ENCODE measurements around the gene UQCRH.

UQCRH gene

DNA sequence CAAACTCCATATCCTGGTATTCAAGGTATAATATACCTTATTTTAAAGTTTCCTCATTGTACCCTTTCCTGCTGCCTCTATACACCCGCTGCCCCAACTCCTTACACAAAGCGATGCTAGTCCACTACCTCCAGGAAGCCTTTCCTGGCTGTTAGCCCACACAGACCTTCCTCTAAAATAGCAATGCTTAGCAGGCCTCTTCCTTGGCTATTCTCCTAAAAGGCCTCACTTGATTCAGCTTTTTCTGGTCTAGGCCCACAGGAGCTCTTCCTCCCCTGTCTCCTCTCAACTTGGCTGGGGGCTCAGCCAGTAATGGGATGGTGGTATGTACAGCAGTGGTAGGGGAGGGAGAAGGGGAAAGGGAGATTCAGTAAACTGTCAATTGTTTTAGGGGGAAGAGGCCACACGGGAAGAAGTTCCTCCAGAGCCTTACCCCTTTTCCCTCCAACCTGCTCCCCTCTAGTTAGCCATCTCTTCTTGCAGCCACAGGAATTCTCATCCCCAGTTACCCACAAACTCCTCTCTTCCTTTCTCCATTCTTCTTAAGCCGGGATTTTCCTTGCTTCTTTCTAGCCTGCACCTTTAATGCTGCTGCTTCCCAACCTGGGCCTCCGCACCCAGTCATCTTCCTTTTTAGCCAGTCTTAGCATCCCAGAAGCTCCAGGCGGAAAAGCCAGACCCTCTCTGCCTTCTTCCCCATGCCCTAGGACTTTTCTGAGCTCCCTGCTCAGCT lies 2.7 kb upstream of the UQCRH start:
- peak overlapping the region; percentile 89 for H3K4me3 ChIP-seq (ENCODE audit: low read depth, low read length)
- peaks cover 20% of the 10 kb centered on the region for H3K36me3 ChIP-seq (ENCODE audit: insufficient read depth, low read length)
- peaks cover 17% of the 10 kb centered on the region for H3K4me1 ChIP-seq (ENCODE audit: control insufficient read depth, insufficient read depth, low read length, unreplicated experiment)
- H3K79me2 ChIP-seq (ENCODE audit: control insufficient read depth, insufficient read depth, low read length, unreplicated experiment), result peaks cover 83% of the 10 kb centered on the region
- no peaks in the 10 kb centered on the region for H3K27me3 ChIP-seq (ENCODE audit: insufficient read depth, low read length)
- H3K27ac ChIP-seq (ENCODE audit: low read depth, low read length), result peak overlapping the region; percentile 86
- H2AFZ ChIP-seq (ENCODE audit: low read length, unreplicated experiment), result no peak overlapping the region

GRCh38 chr1:46301406-46301807 lies 2.1 kb upstream of the UQCRH start:
- Histone ChIP-seq H3K27ac (ENCODE audit: low read depth, low read length) (peak overlapping the region; percentile 86), H3K4me3 (ENCODE audit: low read depth, low read length) (peak overlapping the region; percentile 89), H3K79me2 (ENCODE audit: control insufficient read depth, insufficient read depth, low read length, unreplicated experiment) (peaks cover 88% of the 10 kb centered on the region), H2AFZ (ENCODE audit: low read length, unreplicated experiment) (peak overlapping the region; percentile 50), H3K36me3 (ENCODE audit: insufficient read depth, low read length) (peaks cover 17% of the 10 kb centered on the region), H3K27me3 (ENCODE audit: insufficient read depth, low read length) (no peaks in the 10 kb centered on the region), H3K4me1 (ENCODE audit: control insufficient read depth, insufficient read depth, low read length, unreplicated experiment) (peaks cover 21% of the 10 kb centered on the region)

DNA sequence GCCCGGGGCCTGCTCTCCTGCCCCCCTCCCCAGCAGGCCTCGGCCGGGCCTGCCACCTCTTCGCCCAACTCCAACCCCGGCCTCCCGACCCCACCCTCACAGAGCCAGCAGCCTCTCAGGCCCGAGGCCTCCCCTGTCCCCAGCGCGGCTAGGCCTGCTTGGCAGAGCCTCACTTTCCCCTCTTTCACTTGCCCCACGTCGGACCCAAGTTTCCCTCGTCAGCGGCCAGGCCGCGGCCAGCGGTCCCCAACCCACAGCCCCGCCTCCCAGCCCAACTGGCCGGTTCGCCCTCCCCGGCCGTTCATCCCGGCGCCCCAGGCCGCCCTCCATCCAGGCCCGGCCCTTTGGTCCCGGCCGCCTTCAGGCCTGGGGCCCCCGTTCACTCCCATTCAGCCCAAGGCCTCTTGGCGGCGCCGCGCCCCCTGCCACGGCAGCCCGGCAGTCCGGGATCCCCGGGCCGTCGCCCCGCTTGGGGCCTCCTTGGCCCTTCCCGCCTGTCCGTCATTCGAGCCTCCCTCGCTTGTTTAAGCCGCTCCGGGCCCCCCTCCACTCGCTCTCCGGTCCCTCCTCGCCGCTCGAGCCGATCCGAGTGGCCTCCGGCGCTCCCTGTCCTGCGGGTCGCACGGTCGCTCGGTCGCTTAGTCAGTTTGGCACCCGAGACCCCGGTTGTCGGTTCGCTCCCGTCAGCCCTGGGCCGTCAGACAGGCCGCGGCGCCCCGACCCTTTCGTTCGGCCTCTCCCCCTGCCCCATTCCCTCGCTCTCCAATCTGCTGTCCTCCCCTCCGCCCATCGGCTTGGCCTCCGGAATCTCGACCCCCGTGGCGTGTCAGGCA lies 1.5 kb upstream of the UQCRH start:
- no peaks in the 10 kb centered on the region for H3K27me3 ChIP-seq (ENCODE audit: insufficient read depth, low read length)
- peaks cover 11% of the 10 kb centered on the region for H3K36me3 ChIP-seq (ENCODE audit: insufficient read depth, low read length)
- peaks cover 93% of the 10 kb centered on the region for H3K79me2 ChIP-seq (ENCODE audit: control insufficient read depth, insufficient read depth, low read length, unreplicated experiment)
- peak overlapping the region; percentile 75 for H2AFZ ChIP-seq (ENCODE audit: low read length, unreplicated experiment)
- H3K4me1 ChIP-seq (ENCODE audit: control insufficient read depth, insufficient read depth, low read length, unreplicated experiment), result peaks cover 21% of the 10 kb centered on the region
- peak overlapping the region; percentile 86 for H3K27ac ChIP-seq (ENCODE audit: low read depth, low read length)
- H3K4me3 ChIP-seq (ENCODE audit: low read depth, low read length), result peak overlapping the region; percentile 89

- Histone ChIP-seq H3K4me1 (ENCODE audit: control insufficient read depth, insufficient read depth, low read length, unreplicated experiment) (peaks cover 25% of the 10 kb centered on the region), H2AFZ (ENCODE audit: low read length, unreplicated experiment) (peak overlapping the region; percentile 75), H3K79me2 (ENCODE audit: control insufficient read depth, insufficient read depth, low read length, unreplicated experiment) (peaks cover 93% of the 10 kb centered on the region), H3K27me3 (ENCODE audit: insufficient read depth, low read length) (no peaks in the 10 kb centered on the region), H3K4me3 (ENCODE audit: low read depth, low read length) (peak overlapping the region; percentile 89), H3K27ac (ENCODE audit: low read depth, low read length) (peak overlapping the region; percentile 86), H3K36me3 (ENCODE audit: insufficient read depth, low read length) (peaks cover 4% of the 10 kb centered on the region; the same call in 1 of the 2 replicates)
These were observed 859 bp upstream of the UQCRH start for GRCh38 chr1:46302641-46303037.

DNA sequence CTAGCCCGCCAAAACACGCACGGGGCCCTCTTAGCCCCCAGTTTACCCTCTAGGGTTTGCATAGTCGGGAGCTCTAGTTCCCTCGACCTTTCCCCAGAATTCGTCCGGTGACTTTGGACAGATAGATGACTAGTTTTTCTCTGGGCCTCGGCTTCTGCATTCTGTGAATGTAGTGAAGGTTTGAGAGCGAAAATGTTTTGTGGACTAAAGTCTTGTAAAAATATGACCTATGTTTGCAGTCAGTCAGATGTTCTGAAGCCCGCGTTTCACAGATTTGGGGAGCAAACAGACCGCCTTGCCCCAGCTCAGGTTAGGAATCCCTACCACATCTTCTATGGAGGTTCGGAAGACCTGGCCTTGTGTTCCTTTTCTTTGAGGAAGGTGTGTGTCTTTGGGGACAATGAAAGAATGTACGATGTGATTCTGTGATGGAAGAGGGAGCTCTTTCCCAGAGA lies 401 bp downstream of the UQCRH start:
- Histone ChIP-seq H2AFZ (ENCODE audit: low read length, unreplicated experiment) (peak overlapping the region; percentile 46), H3K4me1 (ENCODE audit: control insufficient read depth, insufficient read depth, low read length, unreplicated experiment) (peaks cover 20% of the 10 kb centered on the region), H3K27me3 (ENCODE audit: insufficient read depth, low read length) (no peaks in the 10 kb centered on the region), H3K4me3 (ENCODE audit: low read depth, low read length) (peak overlapping the region; percentile 89), H3K79me2 (ENCODE audit: control insufficient read depth, insufficient read depth, low read length, unreplicated experiment) (peaks cover 93% of the 10 kb centered on the region), H3K36me3 (ENCODE audit: insufficient read depth, low read length) (no peaks in the 10 kb centered on the region), H3K27ac (ENCODE audit: low read depth, low read length) (peak overlapping the region; percentile 86)

- no peak overlapping the region for H2AFZ ChIP-seq (ENCODE audit: low read length, unreplicated experiment)
- peaks cover 7% of the 10 kb centered on the region for H3K36me3 ChIP-seq (ENCODE audit: insufficient read depth, low read length)
- H3K4me3 ChIP-seq (ENCODE audit: low read depth, low read length), result no peak overlapping the region
- peaks cover 83% of the 10 kb centered on the region for H3K79me2 ChIP-seq (ENCODE audit: control insufficient read depth, insufficient read depth, low read length, unreplicated experiment)
- H3K27me3 ChIP-seq (ENCODE audit: insufficient read depth, low read length), result no peaks in the 10 kb centered on the region
- peaks cover 9% of the 10 kb centered on the region for H3K4me1 ChIP-seq (ENCODE audit: control insufficient read depth, insufficient read depth, low read length, unreplicated experiment)
- no peak overlapping the region for H3K27ac ChIP-seq (ENCODE audit: low read depth, low read length)
These were observed 2.6 kb downstream of the UQCRH start for GRCh38 chr1:46306159-46306530.

DNA sequence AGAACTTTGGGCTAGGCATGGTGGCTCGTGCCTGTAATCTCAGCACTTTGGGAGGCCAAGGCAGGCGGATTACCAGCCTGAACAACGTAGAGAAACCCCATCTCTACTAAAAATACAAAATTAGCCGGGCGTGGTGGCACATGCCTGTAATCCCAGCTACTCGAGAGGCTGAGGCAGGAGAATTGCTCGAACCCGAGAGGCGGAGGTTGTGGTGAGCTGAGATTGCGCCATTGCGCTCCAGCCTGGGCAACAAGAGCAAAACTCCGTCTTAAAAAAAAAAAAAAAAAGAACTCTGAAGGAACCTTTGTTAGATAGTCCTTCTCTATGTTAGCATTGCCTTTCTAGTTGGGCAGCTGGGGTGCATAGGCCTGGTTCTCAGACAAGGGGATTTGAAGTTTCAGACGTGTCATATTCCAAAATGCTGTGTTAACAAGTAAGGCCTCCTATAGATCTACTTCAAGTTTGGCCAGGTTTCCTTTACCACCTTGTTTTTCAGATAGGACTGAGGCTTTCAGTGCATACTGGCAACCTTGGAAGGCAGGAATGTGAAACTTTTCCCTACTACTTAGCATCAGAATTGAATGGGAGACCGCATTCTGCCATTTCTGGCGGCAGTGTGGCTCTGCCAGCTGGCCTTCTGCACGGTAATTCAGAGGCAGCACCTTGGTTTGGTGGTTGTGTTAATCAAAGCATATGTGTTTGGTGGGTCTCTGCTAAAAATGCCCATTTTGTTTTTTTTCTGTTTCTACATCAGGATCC lies 6.1 kb downstream of the UQCRH start:
- no peak overlapping the region for H2AFZ ChIP-seq (ENCODE audit: low read length, unreplicated experiment)
- H3K36me3 ChIP-seq (ENCODE audit: insufficient read depth, low read length), result peaks cover 18% of the 10 kb centered on the region
- H3K27me3 ChIP-seq (ENCODE audit: insufficient read depth, low read length), result no peaks in the 10 kb centered on the region
- no peak overlapping the region for H3K27ac ChIP-seq (ENCODE audit: low read depth, low read length)
- peaks cover 54% of the 10 kb centered on the region for H3K79me2 ChIP-seq (ENCODE audit: control insufficient read depth, insufficient read depth, low read length, unreplicated experiment)
- H3K4me1 ChIP-seq (ENCODE audit: control insufficient read depth, insufficient read depth, low read length, unreplicated experiment), result peaks cover 10% of the 10 kb centered on the region
- no peak overlapping the region for H3K4me3 ChIP-seq (ENCODE audit: low read depth, low read length)

- H3K79me2 ChIP-seq (ENCODE audit: control insufficient read depth, insufficient read depth, low read length, unreplicated experiment), result peaks cover 47% of the 10 kb centered on the region
- no peaks in the 10 kb centered on the region for H3K27me3 ChIP-seq (ENCODE audit: insufficient read depth, low read length)
- peaks cover 14% of the 10 kb centered on the region for H3K4me1 ChIP-seq (ENCODE audit: control insufficient read depth, insufficient read depth, low read length, unreplicated experiment)
- no peak overlapping the region for H2AFZ ChIP-seq (ENCODE audit: low read length, unreplicated experiment)
- no peak overlapping the region for H3K27ac ChIP-seq (ENCODE audit: low read depth, low read length)
- no peak overlapping the region for H3K4me3 ChIP-seq (ENCODE audit: low read depth, low read length)
- peaks cover 21% of the 10 kb centered on the region for H3K36me3 ChIP-seq (ENCODE audit: insufficient read depth, low read length)
These were observed 6.8 kb downstream of the UQCRH start for GRCh38 chr1:46310321-46310720.

DNA sequence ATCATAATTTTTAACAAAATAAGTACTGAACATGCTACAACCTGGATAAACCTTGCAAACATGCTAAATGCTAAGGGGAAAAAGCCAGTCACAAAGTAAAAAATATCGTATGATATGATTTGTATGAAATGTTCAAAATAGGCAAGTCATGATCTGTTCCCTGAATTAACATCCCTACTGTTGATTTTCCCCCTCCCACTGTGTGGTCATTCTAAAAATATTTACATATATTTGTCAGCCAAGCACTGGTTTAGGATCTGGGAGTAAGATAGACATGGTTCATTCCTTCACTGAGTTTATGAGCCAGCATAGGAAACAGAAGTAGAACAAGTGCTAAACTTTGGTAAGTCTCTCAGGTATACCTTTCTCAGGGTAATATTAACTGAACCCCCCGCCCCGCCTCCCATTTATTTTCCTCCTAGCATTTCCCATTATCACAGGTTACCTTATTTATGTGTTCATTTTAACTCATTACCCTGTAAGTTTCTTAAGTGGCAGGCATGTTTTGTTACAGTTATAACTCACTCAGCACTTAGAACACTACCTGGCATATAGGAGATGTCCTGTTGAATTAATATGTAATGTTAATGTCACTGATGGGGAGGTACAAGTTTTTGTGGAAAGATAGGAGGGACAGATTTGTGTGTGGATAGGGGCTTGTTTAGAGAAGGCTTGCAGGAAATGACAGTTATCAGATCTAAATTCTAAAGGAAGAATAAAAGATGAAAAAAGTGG lies 12.3 kb downstream of the UQCRH start:
- peaks cover 5% of the 10 kb centered on the region for H3K4me1 ChIP-seq (ENCODE audit: control insufficient read depth, insufficient read depth, low read length, unreplicated experiment)
- no peak overlapping the region for H2AFZ ChIP-seq (ENCODE audit: low read length, unreplicated experiment)
- H3K27ac ChIP-seq (ENCODE audit: low read depth, low read length), result peak overlapping the region; percentile 12; the same call in 1 of the 2 replicates
- H3K4me3 ChIP-seq (ENCODE audit: low read depth, low read length), result no peak overlapping the region
- no peaks in the 10 kb centered on the region for H3K79me2 ChIP-seq (ENCODE audit: control insufficient read depth, insufficient read depth, low read length, unreplicated experiment)
- peaks cover 18% of the 10 kb centered on the region for H3K36me3 ChIP-seq (ENCODE audit: insufficient read depth, low read length)
- no peaks in the 10 kb centered on the region for H3K27me3 ChIP-seq (ENCODE audit: insufficient read depth, low read length)

- Histone ChIP-seq H3K79me2 (ENCODE audit: control insufficient read depth, insufficient read depth, low read length, unreplicated experiment) (no peaks in the 10 kb centered on the region), H2AFZ (ENCODE audit: low read length, unreplicated experiment) (no peak overlapping the region), H3K36me3 (ENCODE audit: insufficient read depth, low read length) (peaks cover 18% of the 10 kb centered on the region), H3K27ac (ENCODE audit: low read depth, low read length) (no peak overlapping the region), H3K4me3 (ENCODE audit: low read depth, low read length) (no peak overlapping the region), H3K4me1 (ENCODE audit: control insufficient read depth, insufficient read depth, low read length, unreplicated experiment) (peaks cover 5% of the 10 kb centered on the region), H3K27me3 (ENCODE audit: insufficient read depth, low read length) (no peaks in the 10 kb centered on the region)
These were observed 13.8 kb downstream of the UQCRH start for GRCh38 chr1:46317323-46317722.
